GM21619 (cell line): ENCODE data around the gene MYH11.
"Not testable (repeated sequence)": the region's sequence is repeated elsewhere in the genome, so short reads cannot be mapped to it uniquely, and the experiment has no call there.

ENCODE experiments used
- ATAC-seq: cut with Tn5 transposase; IDR thresholded peaks from one replicate; pipeline ENCODE4 v1.9.1; 2021; ENCODE audit not compliant: unreplicated experiment

Gene MYH11

DNA sequence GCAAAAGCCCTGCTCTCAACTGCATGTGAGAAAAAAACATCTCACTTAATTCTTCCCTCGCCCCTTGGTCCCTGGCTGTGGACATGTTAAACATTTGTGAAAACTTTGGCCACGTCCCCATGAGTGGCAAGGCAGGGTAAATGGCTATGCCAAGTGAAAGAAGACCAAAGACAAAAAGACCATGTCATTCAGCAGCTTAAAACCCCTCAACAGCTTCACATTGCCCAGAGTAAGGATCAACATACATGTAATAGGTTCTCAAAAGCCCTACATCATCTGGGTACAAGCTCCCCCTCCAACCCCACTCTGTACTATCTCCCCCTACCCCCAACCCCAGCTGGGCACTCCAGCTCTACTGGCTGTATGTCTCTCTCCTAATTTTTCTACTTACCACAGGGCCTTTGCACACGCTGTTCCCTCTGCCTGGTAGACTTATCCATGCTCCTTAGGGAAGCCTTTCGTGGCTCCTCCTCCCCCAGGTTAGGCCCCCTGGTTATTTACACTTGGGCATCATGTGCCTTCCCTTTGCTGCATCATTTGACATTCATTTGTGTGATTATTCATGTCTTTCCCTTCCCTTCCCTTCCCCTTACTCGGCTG lies 131.1 kb downstream of the MYH11 start:
- no peak for ATAC-seq

DNA sequence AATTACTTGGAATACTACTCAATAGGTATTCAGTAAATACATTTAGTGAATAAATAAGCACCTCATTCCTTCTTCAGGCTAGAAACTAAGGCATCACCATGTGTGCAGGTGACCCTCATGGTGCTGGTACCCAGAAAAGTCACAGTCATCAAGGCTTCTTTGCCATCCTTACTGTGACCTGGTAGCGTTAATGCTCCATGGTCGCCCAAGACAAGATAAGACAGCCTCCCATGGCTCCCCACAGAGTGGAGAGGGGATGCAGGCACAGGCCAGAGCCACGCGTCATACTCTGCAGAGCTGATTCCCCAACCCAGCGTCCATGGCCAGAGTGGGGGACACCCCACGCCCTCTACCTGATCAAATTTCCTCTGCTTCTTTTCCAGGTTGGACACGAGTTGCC lies 133.0 kb downstream of the MYH11 start:
- no peak for ATAC-seq

DNA sequence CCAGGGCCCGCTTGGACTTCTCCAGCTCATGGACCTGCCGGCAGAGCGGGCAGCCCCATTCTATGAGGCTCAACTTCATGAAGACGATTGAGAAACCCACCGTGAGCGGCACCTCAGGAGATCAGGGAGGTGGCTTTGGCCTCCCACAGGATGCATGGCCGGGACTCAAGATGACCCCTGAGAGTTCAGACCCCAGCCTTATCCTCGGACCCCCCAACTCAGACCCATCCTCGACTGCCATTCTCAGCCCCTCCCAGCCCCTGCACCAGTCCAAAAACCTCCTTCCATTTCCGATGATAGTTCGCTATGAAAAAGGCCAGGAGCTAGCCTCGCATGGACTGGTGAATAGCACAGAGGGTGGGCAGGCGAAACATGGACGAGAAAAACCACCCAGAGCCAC lies 135.8 kb downstream of the MYH11 start:
- no peak for ATAC-seq

DNA sequence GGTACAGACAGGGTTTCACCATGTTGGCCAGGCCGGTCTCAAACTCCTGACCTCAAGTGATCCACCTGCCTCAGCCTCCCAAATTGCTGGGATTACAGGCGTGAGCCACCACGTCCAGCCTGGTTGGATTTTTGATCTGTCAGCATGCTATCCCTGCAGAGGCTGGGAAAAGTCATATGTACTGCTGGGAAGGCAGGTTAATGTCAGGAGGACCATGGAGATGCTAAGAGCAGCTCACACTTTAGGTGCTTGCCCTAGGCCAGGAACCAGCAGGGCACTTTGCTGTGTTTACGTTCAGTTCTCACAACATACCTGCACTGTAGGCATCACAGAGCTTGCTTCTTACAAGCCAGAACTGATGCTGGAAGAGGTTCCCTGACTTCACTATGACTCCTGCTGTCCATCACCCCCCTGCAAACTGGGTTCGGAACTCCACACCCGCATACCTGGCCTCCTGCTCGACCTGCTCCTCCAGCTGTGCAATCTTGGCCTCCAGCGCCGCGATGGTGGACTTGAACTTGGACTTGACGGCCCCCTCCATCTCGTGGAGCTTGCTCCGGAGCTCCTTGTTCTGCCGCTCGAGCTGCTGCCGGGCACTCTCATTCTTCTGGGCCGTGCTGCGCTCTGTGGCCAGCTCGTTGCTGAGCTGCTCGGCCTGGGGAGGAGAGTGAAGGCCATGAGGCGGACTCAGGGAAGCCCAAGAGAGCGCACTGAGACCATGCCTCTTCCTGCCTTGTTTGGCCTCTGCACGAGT lies 140.0 kb downstream of the MYH11 start:
- no peak for ATAC-seq

DNA sequence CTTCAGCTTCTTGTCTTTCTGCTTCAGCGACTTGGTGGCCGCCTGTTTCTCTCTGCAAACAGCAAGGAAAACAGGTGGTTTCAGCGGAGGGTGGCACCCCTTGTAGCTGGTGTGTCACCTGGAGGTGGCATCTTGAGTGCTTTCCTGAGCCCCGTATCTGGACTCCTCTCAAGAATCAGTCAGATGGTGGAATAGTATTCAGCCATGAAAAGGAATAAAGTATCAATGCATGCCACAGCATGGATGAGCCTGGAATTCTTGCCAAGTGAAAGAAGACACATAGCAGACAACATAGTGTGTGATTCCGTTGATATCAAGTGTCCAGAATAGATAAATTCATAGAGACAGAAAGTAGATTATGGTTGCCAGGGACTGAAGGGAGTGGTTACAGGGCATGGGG lies 141.6 kb downstream of the MYH11 start:
- ATAC-seq = no peak

DNA sequence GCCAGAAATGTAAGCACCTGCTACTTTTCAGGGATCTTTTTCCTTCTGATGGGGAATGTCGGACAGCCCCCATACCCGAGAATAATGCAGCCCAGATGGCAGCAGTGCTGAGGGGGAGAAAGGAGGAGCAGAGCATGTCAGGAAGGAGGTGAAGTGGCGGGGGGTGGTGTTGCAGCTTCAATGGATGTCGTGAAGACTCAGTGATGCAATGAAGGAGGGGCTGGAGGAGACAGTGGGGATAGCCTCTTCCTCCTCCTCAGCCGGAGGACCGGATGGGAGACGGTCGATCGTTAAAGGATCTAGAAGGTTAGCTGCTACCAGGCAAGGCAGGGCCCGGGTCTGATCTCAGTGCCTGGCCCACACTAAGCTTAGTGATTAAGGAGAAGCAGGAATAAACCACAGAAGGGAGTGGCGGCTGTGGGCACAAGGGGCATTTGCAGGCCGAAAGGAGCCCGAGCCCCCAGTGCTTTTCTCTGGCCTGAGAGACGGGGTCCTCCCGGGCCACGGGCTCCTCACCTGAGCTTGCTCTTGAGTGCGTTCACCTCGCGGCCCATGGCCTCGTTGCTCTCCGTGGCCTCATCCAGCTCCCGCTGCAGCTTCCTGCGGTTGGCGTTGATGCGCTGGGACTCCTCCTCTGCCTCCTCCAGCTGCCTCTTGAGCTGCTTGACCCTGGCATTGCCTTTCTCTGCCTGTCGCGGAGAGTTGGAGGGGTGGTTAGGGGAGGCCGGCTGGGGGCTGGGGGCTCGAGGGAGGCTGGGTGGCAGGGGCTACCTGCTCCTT lies 142.2 kb downstream of the MYH11 start:
- ATAC-seq = no peak

DNA sequence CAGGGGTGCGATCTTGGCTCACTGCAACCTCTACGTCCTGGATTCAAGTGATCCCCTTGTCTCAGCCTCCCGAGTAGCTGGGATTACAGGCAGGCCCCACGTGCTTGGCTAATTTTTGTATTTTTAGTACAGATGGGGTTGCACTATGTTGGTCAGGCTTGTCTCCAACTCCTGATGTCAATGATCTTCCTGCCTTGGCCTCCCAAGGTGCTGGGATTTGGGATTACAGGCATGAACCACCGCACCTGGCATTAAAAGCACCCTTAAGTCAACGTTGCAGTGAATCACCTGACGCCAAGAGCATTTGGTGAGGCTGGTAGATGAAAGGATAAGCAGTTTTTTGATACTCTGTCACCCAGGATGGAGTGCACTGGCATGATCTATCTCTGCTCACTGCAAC lies 147.8 kb downstream of the MYH11 start:
- ATAC-seq = no peak

DNA sequence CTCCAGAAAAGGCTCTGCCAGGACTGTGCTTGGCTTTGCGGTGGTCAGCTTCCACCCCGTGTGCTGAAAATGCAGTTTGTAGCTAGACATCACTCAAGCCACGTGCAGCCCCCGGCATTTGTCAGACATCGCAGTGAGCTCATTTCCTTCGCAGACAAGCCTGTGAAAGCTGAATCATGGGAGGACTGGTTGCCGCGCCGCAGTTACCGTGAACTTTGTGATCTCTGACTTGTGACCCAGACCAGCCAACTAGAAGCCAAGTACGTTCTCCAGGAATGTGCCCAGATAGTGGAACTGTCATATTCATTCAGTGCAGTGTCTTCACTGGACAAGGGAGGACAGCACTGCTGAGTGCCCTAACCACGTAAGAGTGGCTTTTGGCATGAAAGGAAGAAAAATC lies 148.7 kb downstream of the MYH11 start:
- no peak for ATAC-seq

DNA sequence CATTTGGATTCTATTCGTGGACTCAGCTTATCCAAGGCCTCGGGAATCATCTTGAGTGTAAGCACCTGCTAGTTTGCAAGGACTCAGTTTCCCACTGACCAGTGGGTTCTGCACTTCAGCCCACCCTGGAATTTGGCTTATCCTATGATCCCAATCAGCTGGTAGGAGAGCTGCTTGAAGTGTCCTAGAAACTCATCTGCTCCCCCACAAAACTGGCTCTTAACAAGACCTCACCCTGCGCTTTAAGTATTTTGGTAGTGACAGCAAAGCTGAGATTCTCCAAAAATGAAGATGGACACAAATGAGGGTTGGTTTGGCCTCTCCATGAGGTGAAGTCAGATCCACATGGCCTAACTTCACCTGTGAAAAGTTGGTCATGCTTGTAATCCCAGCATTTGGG lies 149.5 kb downstream of the MYH11 start:
- ATAC-seq = no peak

DNA sequence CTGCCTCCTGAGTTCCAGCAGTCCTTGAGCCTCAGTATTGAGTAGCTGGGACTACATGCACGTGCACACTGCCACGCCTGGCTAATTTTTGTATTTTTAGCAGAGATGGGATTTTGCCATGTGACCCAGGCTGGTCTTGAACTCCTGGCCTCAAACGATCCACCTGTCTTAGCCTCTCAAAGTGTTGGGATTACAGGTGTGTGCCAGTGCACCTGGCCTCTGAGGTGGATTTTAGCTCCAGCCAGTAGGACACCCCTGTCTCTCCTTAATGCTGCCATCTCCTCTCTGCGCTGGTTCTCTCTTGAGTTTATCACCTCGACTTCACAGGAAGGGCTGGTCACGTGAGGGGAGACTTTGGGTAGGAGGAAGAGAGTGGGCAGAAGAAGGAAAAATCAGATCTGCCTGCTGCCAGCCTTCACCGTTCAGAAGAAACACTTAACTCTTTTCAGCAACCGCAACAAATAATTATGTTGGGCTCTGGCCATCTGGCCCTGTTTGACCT lies 151.7 kb downstream of the MYH11 start:
- no peak for ATAC-seq

DNA sequence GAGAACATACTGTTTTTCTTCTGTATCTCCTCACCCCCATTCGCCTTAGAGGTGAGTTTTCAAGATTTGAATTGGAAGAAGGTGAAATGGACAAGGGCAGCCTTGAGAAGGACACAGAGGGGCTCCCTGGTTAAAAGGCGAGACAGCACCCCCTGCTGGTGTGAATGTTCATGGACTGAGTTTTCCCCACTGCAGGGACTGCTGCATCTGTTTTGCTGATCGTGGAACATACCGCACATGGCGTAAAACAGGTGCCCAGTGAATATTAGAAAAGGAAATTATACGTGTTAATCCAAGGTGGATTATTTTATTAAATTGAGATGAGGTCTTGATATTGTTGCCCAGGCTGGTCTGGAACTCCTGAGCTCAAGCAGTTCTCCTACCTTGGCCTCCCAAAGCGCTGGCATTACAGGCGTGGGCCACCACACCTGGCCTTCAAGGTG lies 152.3 kb downstream of the MYH11 start:
- no peak for ATAC-seq

DNA sequence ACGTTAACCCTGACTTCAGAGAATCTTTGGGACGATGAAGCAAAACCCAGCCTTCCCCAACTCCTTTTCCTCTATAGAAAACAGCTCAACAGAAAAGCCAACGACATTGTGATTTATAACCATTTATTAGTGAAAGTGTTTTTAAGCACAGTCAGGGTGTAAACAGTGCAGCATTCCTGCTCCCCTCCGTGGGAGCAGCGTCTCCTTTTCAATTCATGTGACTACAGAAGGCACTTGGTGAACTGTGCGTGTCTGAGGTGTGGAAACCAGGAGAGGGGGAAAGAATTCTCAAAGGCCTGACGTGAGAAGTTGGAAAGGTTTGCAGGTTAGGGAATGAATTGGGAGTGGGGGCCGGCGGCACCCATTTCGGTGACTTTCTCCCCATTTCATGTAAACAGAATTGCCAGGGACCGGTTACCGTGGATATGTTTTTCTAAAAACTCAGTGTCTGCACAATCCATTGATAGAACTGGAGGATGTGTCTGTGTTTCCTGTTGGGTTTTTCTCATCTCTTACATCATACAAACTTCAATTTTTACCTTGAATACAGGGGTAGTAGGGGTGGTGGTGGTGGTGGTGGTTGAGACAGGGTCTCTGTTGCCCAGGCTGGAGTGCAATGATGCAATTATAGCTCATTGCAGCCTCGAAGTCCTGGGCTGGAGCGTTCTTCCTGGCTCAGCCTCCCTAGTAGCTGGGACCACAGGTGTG lies 153.6 kb downstream of the MYH11 start:
- no peak for ATAC-seq

DNA sequence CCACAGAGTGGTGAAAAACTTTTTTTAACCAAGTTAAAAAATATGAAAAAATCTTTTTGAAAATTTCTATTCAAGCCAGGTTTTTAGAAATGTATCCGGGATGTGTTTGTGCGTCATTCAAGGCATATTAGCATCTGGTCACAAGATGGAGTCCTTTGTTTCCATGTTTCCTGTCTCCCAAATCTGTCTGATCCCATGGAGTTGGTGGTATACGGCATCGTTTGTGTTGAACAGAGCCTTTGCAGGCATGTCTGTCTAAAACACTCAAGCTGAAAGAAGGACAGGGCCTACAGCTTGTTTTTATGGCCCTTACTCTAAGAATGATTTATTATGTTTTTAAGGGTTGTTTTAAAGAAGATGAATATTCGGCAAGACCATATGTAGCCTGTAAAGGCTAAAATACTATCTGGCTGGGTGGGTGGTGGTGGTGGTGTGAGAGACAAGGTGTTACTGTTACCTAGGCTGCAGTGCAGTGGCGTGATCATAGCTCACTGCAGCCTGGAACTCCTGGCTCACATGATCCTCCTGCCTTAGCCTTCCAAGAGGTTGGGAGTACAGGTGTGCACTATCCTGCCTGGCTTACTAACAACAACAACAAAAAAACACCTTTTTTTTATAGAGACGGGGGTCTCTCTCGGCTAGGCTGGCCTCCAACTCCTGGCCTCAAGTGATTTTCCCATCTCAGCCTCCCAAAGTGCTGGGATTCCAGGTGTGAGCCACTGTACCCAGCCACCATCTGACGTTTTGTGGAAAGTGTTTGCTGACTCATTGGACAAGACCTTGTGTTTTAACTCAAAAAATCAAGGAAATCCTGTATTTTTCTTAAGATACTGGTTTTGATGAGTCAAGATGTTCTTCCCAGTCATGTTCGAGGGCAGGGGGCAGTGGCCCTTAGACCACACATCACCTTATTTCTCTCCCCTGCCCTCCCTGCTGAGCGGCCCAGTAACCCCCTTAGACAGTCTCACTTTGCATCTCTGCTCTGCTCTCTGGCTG lies 154.6 kb downstream of the MYH11 start:
- ATAC-seq = no peak

DNA sequence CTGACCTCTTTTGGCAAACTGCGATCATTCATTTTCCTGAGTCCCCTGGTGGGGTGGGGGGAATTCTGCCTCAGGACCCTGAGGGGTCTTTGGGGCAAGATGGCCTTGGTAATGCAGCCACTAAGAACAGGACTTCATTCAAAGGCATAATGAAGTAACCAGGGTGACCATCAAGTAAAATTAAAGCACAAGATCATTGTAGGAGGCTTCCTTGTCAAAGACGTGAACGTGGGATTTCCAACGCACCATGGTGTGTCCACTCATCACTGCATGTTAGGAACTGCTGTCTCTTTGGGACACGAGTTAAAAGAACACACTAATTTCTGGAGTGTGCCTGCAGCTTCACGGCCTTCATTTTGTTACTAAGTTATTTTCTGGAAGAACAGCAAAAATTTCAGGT lies 155.5 kb downstream of the MYH11 start:
- ATAC-seq = no peak

DNA sequence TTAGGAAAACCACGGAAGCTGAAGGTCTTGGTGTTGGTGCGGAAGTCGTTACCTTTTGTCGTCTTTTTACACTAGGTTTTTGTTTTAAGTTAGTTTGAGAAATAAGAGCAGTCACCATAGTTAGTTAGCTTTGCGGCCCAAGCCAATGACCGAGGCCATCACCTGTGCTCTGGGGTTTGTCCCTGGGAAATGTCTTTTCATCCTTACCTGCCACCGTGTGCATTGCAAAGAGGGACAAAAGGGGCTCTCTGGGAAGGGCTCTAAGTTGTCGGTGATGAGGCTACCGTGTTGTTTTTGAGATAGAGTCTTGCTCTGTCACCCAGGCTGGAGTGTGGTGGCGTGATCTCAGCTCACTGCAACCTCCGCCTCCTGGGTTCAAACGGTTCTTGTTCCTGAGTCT lies 157.0 kb downstream of the MYH11 start:
- ATAC-seq = no peak

DNA sequence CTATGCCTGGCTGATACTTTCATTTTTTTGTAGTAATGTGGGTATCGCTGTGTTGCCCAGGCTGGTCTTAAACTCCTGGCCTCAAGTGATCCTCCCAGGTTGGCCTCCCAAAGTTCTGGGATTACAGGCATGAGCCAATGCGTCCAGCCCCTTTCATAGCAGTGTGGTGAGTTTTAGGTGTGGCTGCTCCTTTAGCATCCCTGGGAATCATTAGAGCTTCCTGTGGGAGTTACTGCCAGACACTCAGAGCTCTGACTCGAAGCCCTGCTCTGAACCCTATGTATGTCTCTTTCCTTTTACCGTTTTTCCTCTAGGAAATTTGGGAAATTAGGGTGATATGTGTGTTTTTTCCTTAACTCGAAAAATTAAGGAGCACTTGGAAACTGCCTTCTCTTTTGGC lies 162.3 kb downstream of the MYH11 start:
- no peak for ATAC-seq

DNA sequence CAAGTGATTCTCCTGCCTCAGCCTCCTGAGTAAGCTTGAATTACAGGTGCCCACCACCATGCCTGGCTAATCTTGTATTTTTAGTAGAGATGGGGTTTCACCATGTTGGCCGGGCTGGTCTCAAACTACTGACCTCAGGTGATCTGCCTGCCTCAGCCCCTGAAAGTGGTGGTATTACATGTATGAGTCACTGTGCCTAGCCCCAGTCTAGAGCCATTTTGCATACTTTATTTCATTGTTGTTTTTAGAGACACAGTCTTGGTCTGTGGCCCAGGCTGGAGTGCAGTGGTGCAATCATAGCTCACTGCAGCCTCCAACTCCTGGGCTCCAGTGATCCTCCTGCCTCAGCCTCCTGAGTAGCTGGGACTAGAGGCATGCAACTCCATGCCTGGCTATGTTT lies 164.3 kb downstream of the MYH11 start:
- ATAC-seq = not testable (repeated sequence)

DNA sequence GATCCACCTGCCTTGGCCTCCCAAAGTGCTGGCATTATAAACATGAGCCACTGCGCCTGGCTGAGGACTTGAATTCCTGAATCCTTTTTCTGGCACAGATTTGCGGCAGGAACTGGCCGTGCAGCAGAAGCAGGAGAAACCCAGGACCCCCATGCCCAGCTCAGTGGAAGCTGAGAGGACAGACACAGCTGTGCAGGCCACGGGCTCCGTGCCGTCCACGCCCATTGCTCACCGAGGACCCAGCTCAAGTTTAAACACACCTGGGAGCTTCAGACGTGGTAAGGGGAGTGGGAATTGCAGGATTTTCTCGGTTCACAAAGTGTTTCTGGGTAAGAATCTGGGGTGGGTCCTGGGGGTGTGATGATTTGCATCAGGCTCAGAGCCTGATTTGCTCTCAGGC lies 165.8 kb downstream of the MYH11 start:
- no peak for ATAC-seq

DNA sequence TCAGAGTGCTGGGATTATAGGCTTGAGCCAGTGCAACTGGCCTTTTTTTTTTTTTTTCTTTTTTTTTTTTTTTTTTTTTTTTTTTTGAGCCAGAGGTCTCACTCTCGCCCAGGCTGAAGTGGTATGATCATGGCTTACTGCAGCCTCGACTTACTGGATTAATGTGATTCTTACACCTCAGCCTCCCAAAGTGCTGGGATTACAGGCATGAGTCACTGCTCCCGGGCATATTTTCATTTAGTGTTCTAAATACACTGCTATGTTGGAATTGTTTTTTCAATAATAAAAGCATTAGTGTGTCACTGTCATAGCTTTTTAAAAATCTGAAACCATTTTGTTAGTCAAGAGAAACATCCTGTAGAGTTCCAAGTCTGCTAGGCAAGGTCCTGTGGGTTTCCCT lies 166.5 kb downstream of the MYH11 start:
- no peak for ATAC-seq

DNA sequence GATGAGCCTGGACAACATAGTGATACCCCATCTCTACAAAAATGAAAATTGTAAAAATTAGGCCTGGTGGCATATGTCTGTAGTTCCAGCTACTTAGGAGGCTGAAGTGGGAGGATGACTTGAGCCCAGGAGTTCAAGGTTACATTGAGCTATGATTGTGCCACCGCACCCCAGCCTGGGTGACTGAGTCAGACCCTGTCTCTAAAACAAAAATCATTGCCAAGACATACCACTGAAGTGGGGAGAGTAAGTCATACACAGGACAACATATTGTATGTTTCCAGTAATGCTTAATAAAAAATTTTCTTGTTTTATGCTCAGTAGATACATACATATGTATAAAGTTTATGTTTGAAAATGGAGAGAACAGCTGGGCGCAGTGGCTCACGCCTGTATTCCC lies 167.5 kb downstream of the MYH11 start:
- ATAC-seq = no peak
